DMS79 (cell line): Measurements from ENCODE around the gene FBXO8.
"Not testable (repeated sequence)": the region's sequence is repeated elsewhere in the genome, so short reads cannot be mapped to it uniquely, and the experiment has no call there.

Experiments used
- DNase-seq: peaks from one replicate; lab custom pipeline; 2025; lab: John Stamatoyannopoulos, UW

Gene FBXO8

GRCh38 chr4:174283507-174284471, at the start of gene FBXO8, which contains the start of gene CEP44:
FBXO8 (minus strand) TSS chr4:174283667; CDS start chr4:174263092, 20,575 bp downstream.
CEP44 (plus strand) TSS chr4:174283911; CDS start chr4:174299122, 15,211 bp downstream.
- peak; percentile 35 for DNase-seq

- no peak for DNase-seq
Measured at GRCh38 chr4:174332741-174333493, 49.5 kb upstream of the FBXO8 start.

GRCh38 chr4:174324725-174325124, 41.3 kb upstream of the FBXO8 start:
- DNase-seq, result no peak

- no peak for DNase-seq
Measured at GRCh38 chr4:174324236-174324635, 40.8 kb upstream of the FBXO8 start.

- DNase-seq, result no peak
Measured at GRCh38 chr4:174320494-174321199, 37.2 kb upstream of the FBXO8 start.

GRCh38 chr4:174318829-174319764, 35.6 kb upstream of the FBXO8 start:
- no peak for DNase-seq

GRCh38 chr4:174317531-174317930, 34.1 kb upstream of the FBXO8 start:
- peak; percentile 1 for DNase-seq

- no peak for DNase-seq
Measured at GRCh38 chr4:174316954-174317353, 33.5 kb upstream of the FBXO8 start.

- no peak for DNase-seq
Measured at GRCh38 chr4:174316546-174316945, 33.1 kb upstream of the FBXO8 start.

- no peak for DNase-seq
Measured at GRCh38 chr4:174314770-174315169, 31.3 kb upstream of the FBXO8 start.

- no peak for DNase-seq
Measured at GRCh38 chr4:174314274-174314673, 30.8 kb upstream of the FBXO8 start.

- no peak for DNase-seq
Measured at GRCh38 chr4:174312993-174313392, 29.5 kb upstream of the FBXO8 start.

- DNase-seq, result no peak
Measured at GRCh38 chr4:174307694-174308093, 24.2 kb upstream of the FBXO8 start.

GRCh38 chr4:174305961-174306360, 22.5 kb upstream of the FBXO8 start:
- DNase-seq, result no peak

- DNase-seq, result no peak
Measured at GRCh38 chr4:174304664-174305063, 21.2 kb upstream of the FBXO8 start.

- no peak for DNase-seq
Measured at GRCh38 chr4:174303687-174304086, 20.2 kb upstream of the FBXO8 start.

- DNase-seq, result not testable (repeated sequence)
Measured at GRCh38 chr4:174295142-174295541, 11.7 kb upstream of the FBXO8 start.

- DNase-seq, result not testable (repeated sequence)
Measured at GRCh38 chr4:174294641-174295040, 11.2 kb upstream of the FBXO8 start.

GRCh38 chr4:174292473-174292872, 9.0 kb upstream of the FBXO8 start:
- no peak for DNase-seq

- DNase-seq, result no peak
Measured at GRCh38 chr4:174286870-174287269, 3.4 kb upstream of the FBXO8 start.

- no peak for DNase-seq
Measured at GRCh38 chr4:174284487-174284886, 1.0 kb upstream of the FBXO8 start.
